GM19239 (cell line): Measurements from ENCODE around the gene ASTN2.
"Not testable (repeated sequence)": the region's sequence is repeated elsewhere in the genome, so short reads cannot be mapped to it uniquely, and the experiment has no call there.

Experiments
- DNase-seq: peaks from one replicate; pipeline ENCODE4 v3.0.0; 2011; ENCODE audit warnings: low spot score; ENCODE audit not compliant: insufficient read length
- FAIRE-seq: peaks from 2 replicates; lab custom pipeline; 2011; peaks lifted over from hg19 to GRCh38; lab: Jason Lieb, UNC

Gene ASTN2

DNA sequence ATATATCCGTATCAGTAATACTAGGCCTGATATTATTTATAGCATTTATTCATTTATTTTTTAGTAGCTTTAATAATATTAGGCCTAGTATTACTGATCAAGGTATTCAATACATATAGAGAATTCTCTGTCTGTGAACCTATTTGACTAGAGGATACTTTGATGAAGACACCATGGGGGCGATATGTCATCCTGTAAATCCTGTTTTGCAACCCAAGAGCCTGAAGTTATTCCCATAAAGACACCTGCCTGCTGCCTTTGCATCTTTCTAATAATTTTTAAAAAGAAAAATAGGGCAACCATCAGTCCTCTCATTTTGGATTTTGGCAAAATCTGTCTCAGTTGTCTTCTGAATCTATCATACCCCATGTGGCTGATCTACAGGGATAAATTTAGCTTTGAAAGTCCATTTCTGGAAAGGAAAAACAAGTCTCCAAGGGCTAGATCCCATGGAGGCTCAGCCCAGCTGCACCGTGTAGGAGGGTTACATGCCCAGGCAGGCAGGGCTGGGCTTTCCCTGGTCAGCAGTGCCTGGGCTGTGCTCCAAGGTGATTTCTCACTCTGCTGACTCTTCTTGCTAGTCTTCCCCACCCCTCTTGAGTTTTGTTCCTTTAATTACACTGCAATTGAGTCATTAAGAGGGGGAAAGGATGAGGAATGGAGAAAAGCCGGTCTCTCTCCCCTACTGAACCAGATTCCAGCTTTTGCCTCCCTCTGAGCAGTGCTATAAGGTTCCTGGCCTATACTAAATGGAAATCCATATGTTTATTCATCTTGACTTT is 558.8 kb downstream of the ASTN2 start:
- no peak for FAIRE-seq
- no peak for DNase-seq

DNA sequence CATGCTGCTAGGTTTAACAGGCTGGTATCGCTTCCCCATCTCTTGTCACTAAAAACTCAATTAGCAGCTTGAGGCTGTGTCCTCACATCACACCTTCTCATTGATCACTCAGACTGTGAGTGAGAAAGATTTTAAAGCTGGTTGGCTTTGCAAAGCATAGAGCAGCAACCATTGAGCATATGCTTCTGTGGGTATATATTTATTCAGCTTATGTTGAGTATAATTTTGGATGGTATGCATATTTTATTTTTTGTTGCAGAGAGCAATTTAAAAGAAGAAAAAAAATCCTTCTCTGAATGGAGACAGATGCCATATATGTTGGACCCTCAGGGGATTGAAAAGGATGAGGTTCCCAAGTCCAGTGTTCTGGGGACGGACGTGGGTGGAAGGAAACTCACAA is 565.1 kb downstream of the ASTN2 start:
- no peak for DNase-seq
- no peak for FAIRE-seq

GRCh38 chr9:116844621-116845020 is 570.2 kb downstream of the ASTN2 start:
- FAIRE-seq (no peak), DNase-seq (no peak)

- FAIRE-seq, result no peak
- DNase-seq, result no peak
Measured at GRCh38 chr9:116843863-116844620, 570.8 kb downstream of the ASTN2 start.

DNA sequence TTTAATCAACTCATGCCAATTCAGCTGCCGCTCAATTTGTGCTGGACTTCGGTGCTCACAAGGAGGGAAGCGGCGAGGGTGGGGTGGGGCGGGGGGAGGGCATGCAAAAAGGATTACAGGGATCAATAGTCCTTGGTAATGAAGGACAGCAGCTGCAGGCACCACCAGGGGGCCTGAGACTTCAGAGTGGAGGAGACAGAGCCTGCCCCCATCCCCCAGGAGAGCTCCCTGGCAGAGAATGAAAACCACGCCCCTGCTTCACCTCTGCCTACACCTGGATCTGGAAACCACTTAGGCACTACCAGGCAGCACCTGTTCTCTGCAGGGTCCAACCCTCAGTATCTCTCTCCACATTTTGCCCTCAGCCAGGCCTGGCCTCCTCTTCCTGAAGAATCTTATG is 572.2 kb downstream of the ASTN2 start:
- FAIRE-seq (no peak), DNase-seq (no peak)

DNA sequence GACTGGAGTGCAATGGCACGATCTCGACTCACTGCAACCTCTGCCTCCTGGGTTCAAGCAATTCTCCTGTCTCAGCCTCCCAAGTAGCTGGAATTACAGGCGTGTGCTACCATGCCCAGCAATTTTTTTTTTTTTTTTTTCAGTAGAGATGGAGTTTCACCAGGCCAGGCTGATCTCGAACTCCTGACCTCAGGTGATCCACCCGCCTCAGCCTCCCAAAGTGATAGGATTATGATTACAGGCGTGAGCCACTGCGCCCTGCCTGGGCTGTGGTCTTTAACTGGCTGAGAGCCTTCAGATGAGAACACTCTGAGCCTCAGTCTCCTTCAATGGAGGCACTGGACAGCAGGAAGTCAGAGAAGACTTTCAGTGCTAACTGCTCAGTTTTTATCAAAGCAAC is 576.4 kb downstream of the ASTN2 start:
- DNase-seq, FAIRE-seq: not testable (repeated sequence)

GRCh38 chr9:116837018-116837989 is 577.6 kb downstream of the ASTN2 start:
- FAIRE-seq, result no peak
- DNase-seq, result no peak

GRCh38 chr9:116830321-116830720 is 584.5 kb downstream of the ASTN2 start:
- FAIRE-seq, DNase-seq: not testable (repeated sequence)

DNA sequence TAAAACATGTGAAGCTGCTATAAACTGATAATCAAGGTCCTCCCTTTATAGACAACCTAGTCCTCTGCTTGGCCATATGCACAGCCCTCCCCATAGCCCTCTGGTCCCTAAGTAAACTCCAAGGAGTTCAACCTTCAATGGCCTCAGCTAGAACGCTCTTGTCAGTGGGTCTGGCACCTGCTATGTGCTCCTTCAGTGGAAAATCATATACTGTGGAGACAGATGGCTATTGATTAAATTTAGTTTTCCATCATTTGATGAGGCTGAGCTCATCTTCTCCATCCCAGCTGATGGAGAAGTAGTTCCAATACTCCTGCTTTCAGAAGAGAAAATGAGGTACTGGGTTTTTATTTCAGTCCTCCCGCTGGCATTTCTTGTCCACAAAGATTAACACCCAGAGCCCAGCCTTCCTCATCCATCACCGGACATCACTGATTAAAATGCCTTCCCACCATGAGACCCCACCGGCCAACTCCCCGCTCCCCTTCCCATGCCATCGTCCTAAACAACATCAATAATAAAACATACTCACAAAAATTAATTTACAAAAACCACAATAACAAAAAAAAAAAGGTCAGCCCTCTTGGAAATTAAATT is 593.1 kb downstream of the ASTN2 start:
- FAIRE-seq (no peak), DNase-seq (no peak)

GRCh38 chr9:116819116-116819515 is 595.7 kb downstream of the ASTN2 start:
- FAIRE-seq, result no peak
- DNase-seq, result no peak

DNA sequence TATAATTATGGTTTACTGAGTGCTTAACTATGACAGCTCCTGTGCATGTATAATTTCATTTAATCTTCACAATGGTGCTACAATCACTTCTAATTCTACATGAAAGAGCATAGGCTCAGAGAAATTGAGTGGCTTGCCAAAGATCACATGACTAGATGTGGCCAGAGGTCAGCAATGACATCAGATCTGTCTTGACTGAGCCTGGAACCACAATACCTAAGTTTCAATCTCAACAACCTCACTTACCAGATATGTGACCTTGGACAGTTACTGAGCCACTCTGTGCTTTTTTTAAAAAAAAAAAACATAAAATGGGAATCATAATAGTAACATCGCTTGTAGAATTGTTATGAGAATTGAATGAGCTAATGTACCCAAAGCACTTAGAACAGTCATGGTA is 597.1 kb downstream of the ASTN2 start:
- FAIRE-seq, result no peak
- no peak for DNase-seq

GRCh38 chr9:116816484-116816883 is 598.4 kb downstream of the ASTN2 start:
- no peak for FAIRE-seq
- no peak for DNase-seq

GRCh38 chr9:116815835-116816234 is 599.0 kb downstream of the ASTN2 start:
- FAIRE-seq (no peak), DNase-seq (no peak)

DNA sequence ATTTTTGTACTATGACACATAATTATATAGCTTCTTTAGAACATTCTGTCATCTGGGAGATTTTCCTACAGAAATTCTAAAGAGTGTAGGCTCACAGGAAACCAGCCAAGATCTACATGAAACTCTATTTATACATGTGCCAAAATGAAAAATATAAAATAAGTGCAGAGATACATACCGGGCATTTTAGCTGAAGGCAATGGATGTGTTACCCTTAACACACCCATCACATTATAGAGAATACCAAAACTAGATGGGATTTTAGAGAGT is 601.9 kb downstream of the ASTN2 start:
- no peak for FAIRE-seq
- no peak for DNase-seq

GRCh38 chr9:116812231-116813030 is 602.4 kb downstream of the ASTN2 start:
- FAIRE-seq, result no peak

DNA sequence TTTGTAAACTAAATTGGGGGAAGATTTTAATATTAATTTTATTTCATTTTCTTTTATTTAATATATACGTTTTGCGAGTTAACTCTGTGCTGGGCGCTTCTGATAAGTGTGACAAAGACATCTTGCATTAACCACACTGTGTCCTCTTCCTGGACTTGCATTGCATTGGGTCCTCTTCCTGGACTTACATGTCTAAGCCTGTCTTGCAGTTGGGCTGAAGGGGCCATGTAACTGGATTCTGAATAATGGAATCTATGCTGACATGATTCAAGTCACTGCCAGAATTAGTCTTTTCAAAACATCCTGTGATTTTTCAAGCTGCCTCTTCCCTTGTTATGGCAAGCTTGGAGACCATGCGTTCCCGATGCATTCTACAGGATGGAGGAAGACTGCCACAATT is 605.2 kb downstream of the ASTN2 start:
- DNase-seq (no peak), FAIRE-seq (no peak)

More at GRCh38 chr9:116812231-116813030, 602.4 kb downstream of the ASTN2 start:
- DNase-seq, result no peak

DNA sequence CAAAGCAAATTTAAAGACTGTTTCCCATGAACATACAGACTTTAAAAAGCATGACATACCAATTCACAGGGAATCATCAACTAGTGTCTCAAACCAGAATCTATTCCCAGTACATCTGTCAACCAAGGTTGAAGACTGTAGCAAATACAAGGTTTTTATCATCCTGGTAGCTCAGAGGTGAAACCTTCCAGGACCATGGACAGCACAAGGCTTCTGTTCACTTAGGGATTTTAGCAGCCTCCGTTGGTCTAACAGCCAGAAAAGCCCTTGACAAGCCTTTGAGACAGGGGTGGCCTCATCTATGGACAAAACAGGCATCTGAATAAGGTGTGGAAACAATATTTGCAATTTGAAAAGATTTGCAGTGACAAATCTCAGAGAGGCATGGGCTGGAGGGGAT is 608.8 kb downstream of the ASTN2 start:
- FAIRE-seq (no peak), DNase-seq (no peak)

GRCh38 chr9:116800885-116801284 is 614.0 kb downstream of the ASTN2 start:
- DNase-seq, result no peak
- no peak for FAIRE-seq

- FAIRE-seq, result no peak
- DNase-seq, result no peak
Measured at GRCh38 chr9:116800074-116800473, 614.8 kb downstream of the ASTN2 start.

- no peak for FAIRE-seq
- DNase-seq, result no peak
Measured at GRCh38 chr9:116798521-116798920, 616.3 kb downstream of the ASTN2 start.
